OCI-LY7 (cell line): ENCODE measurements around the gene ATP2C2. TPM values are rescaled to one million over a fixed set of nuclear protein-coding genes. Genes with fewer than 3 reads are reported as not detected.

Experiments
- BruUV-seq: library from RNA; stranded (reverse); fragments of 400-500 nt; replicated peaks from 2 replicates; lab custom pipeline; 2021; lab: Mats Ljungman, UMichigan
- CTCF ChIA-PET: fragments of 300-600 bp; sonication (Branson Sonifier 250); formaldehyde crosslinking; loops from one replicate; lab custom pipeline; 2022; ENCODE audit warnings: antibody characterized with exemption; ENCODE audit not compliant: unreplicated experiment; lab: Charles Lee
- POLR2A ChIA-PET: fragments of 300-600 bp; sonication (Branson Sonifier 250); formaldehyde crosslinking; loops from one replicate; lab custom pipeline; 2022; ENCODE audit warnings: antibody characterized with exemption; lab: Charles Lee
- DNase-seq: peaks from one replicate; pipeline ENCODE4 v3.0.0-alpha.2; 2015; ENCODE audit warnings: low spot score
- H2AFZ ChIP-seq: fragments of 200-600 bp; sonication (generic), shearing (Covaris generic); 2 replicates; pipeline ENCODE4 v1.6.1; 2014; ENCODE audit warnings: mild to moderate bottlenecking, antibody characterized with exemption, low read length, moderate library complexity
- H3K27ac ChIP-seq: fragments of 200-600 bp; sonication (generic); 2 replicates; pipeline ENCODE4 v1.5.1; 2014; ENCODE audit warnings: mixed run types, low read depth, mild to moderate bottlenecking, moderate library complexity, low read length, inconsistent platforms; ENCODE audit not compliant: poor library complexity, severe bottlenecking
- H3K36me3 ChIP-seq: fragments of 200-600 bp; sonication (generic); 2 replicates; pipeline ENCODE4 v1.6.1; 2014; ENCODE audit warnings: mild to moderate bottlenecking, antibody characterized with exemption, low read length, moderate library complexity, mixed read lengths; ENCODE audit not compliant: insufficient read depth
- H3K4me1 ChIP-seq: fragments of 200-600 bp; sonication (generic); 2 replicates; pipeline ENCODE4 v1.5.1; 2014; ENCODE audit warnings: mild to moderate bottlenecking, low read length; ENCODE audit not compliant: insufficient read depth, poor library complexity, severe bottlenecking
- H3K4me2 ChIP-seq: fragments of 200-600 bp; sonication (generic); 2 replicates; pipeline ENCODE4 v1.6.1; 2014; ENCODE audit warnings: mild to moderate bottlenecking, low read length
- H3K4me3 ChIP-seq: fragments of 200-600 bp; sonication (generic); 2 replicates; pipeline ENCODE4 v1.5.1; 2014; ENCODE audit warnings: mild to moderate bottlenecking, low read depth, low read length; ENCODE audit not compliant: poor library complexity, severe bottlenecking
- H3K79me2 ChIP-seq: fragments of 200-600 bp; sonication (generic); 2 replicates; pipeline ENCODE4 v1.6.1; 2016; ENCODE audit warnings: low read depth, mild to moderate bottlenecking, low read length, moderate library complexity, mixed read lengths; ENCODE audit not compliant: insufficient read depth
- H3K9me2 ChIP-seq: fragments of 200-600 bp; sonication (generic); 2 replicates; pipeline ENCODE4 v1.6.1; 2016; ENCODE audit warnings: mild to moderate bottlenecking, low read length, mixed read lengths; ENCODE audit not compliant: insufficient read depth
- H3K9me3 ChIP-seq: fragments of 200-600 bp; sonication (generic); 2 replicates; pipeline ENCODE4 v1.6.1; 2014; ENCODE audit warnings: mild to moderate bottlenecking, mixed run types, low read length, mixed read lengths
- H4K20me1 ChIP-seq: fragments of 200-600 bp; sonication (generic); 2 replicates; pipeline ENCODE4 v1.6.1; 2014; ENCODE audit warnings: mild to moderate bottlenecking, antibody characterized with exemption, low read length, moderate library complexity, mixed read lengths; ENCODE audit not compliant: insufficient read depth
- EZH2phosphoT487 ChIP-seq: fragments of 200-600 bp; sonication (generic); IDR thresholded peaks from 2 replicates; pipeline ENCODE4 v1.6.1; 2018; ENCODE audit warnings: low read depth, borderline replicate concordance, mild to moderate bottlenecking, mixed run types, antibody characterized with exemption, low read length, moderate library complexity, mixed read lengths
- intact Hi-C: fragments of 100-400 bp; cut with micrococcal nuclease; formaldehyde crosslinking; loops from one replicate; pipeline ENCODE4 v1.10.0; 2022; ENCODE audit not compliant: unreplicated experiment
- total RNA-seq, 2 experiments: library from RNA; depleted of rRNA in 1 of 2; stranded (reverse); fragments of >200 nt in 1 of 2; shearing (Covaris generic) in 1 of 2; gene quantifications; 2 replicates each; pipeline ENCODE4 v1.2.3, GENCODE V29; 2014 to 2022
- TF ChIP-seq, protein P1 (sequence below): fragments of 200-600 bp; sonication (generic); conservative IDR thresholded peaks from 2 replicates; pipeline ENCODE4 v1.5.1; 2014; ENCODE audit warnings: mild to moderate bottlenecking, antibody characterized with exemption, low read length, moderate library complexity, mixed read lengths

The ATP2C2 gene
- total RNA-seq, 2 experiments from 2014 or later = 0.66 TPM; not detected in 1

DNA sequence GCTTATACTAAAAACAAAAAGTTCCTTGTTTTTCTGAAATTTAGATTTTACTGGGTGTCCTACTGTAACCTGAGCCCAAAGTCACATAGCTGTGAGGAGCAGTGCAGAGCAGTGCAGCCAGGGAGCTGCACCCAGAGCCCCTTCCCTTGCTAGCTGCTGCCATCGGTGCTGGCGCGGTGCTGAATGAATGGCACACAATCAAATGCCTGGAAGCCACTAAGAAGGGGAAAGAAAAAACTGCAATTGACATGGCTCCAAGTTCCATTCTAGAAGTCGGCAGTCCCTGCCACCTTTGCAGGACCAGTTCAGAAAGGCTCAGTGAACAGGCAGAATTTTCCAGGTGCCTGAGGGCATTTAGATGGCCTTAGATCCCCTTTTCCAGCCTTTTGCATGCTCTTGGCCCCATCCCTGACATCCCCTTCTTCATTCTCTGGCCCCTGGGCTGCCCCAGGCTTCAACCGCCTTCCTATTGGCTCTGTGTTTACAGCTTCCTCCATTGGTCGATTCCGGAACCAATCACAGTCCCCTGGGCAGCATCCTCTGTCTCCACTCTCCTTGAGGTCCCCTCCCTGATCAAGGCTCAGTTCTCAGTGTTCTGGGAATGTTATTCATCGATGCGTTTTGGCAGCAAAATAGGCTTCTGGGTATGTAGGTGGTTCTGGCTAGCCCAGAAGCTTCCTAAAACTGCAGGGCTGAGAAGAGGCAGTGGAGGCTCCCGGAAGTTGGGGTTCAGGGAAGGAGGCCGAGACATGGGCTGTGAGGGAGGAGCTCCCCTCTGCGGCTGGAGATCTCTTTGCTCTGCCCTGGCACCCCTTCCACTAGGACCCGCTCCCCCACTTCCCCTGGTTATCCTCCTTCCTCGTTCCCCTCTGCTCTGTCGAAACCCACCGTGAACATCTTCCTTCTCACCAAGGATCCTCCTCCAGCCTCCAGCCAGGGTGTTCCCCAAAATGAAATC lies 37.9 kb downstream of the ATP2C2 start:
- no TSS peak for BruUV-seq

DNA sequence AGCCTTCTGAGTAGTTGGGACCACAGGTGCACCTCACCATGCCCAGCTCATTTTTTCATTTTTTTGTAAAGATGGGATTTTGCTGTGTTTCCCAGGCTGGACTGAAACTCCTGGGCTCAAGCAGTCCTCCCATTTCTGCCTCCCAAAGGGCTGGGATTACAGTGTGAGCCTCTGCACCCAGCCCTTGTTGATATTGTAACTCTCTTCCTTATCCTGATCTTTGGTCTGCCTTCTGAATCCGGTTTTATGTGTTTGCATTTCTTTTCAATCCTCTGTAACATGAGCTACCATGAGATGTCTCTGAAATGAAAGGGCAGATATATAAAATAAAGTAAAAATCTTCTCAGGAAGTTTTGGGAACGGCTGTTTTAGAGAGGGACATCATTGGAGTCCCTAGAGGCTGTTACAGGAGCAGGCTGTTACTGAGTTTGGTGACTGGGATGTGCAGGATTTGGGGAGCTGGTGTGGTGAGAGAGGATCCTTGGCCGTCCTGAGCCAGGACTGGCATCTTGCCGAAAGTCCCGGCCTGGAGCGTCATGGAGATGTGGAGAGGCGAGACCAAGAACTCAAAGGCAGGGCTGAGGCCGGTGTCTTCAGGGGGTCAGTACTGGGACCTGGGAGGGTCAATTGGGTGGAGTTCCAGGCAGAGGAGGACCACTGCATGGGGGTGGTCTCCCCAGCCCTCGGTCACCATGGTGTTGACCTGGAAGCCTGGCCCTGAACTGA lies 39.4 kb downstream of the ATP2C2 start:
- CTCF ChIA-PET = no interaction called here
- H3K36me3 ChIP-seq = no peaks in the 10 kb centered on the region
- POLR2A ChIA-PET = no interaction called here
- TF ChIP-seq EZH2phosphoT487 = no peak
- TF ChIP-seq, protein P1, sequence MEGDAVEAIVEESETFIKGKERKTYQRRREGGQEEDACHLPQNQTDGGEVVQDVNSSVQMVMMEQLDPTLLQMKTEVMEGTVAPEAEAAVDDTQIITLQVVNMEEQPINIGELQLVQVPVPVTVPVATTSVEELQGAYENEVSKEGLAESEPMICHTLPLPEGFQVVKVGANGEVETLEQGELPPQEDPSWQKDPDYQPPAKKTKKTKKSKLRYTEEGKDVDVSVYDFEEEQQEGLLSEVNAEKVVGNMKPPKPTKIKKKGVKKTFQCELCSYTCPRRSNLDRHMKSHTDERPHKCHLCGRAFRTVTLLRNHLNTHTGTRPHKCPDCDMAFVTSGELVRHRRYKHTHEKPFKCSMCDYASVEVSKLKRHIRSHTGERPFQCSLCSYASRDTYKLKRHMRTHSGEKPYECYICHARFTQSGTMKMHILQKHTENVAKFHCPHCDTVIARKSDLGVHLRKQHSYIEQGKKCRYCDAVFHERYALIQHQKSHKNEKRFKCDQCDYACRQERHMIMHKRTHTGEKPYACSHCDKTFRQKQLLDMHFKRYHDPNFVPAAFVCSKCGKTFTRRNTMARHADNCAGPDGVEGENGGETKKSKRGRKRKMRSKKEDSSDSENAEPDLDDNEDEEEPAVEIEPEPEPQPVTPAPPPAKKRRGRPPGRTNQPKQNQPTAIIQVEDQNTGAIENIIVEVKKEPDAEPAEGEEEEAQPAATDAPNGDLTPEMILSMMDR = no peak
- intact Hi-C loops = no loop called here
- H3K4me3 ChIP-seq = no peak overlapping the region
- no peaks in the 10 kb centered on the region for H3K79me2 ChIP-seq
- H3K9me2 ChIP-seq = no peaks in the 10 kb centered on the region
- H3K4me1 ChIP-seq = no peaks in the 10 kb centered on the region
- no peak for DNase-seq
- H3K27ac ChIP-seq = no peak overlapping the region
- H4K20me1 ChIP-seq = no peaks in the 10 kb centered on the region
- H3K9me3 ChIP-seq = no peaks in the 10 kb centered on the region
- no TSS peak for BruUV-seq
- H3K4me2 ChIP-seq = no peak overlapping the region
- no peak overlapping the region for H2AFZ ChIP-seq

More for the DNA sequence above, 37.9 kb downstream of the ATP2C2 start:
- Histone ChIP-seq H3K4me2 (no peak overlapping the region), H3K4me1 (no peaks in the 10 kb centered on the region), H4K20me1 (no peaks in the 10 kb centered on the region), H3K9me2 (no peaks in the 10 kb centered on the region), H3K9me3 (no peaks in the 10 kb centered on the region), H3K27ac (no peak overlapping the region), H2AFZ (no peak overlapping the region), H3K4me3 (no peak overlapping the region), H3K79me2 (no peaks in the 10 kb centered on the region), H3K36me3 (no peaks in the 10 kb centered on the region)
- TF ChIP-seq, protein P1 = no peak
- TF ChIP-seq EZH2phosphoT487 = no peak
- DNase-seq = no peak
- intact Hi-C loops = no loop called here
- ChIA-PET POLR2A (no interaction called here), CTCF (no interaction called here)
